Peyer's patch (tissue), 4 donors: Measurements from ENCODE around the gene TGFB1. TPM values are rescaled to one million over a fixed set of nuclear protein-coding genes. Genes with fewer than 3 reads are reported as not detected.

Experiments
- DNase-seq, 3 donors: peaks; one replicate each; pipeline ENCODE4 v3.0.0-alpha.2; 2017 to 2019
- H3K27ac ChIP-seq, 4 donors: fragments of 200-600 bp; sonication (generic); one replicate each; pipeline ENCODE4 v1.5.1; 2016 to 2019
- H3K27me3 ChIP-seq, 2 donors: fragments of 200-600 bp; sonication (generic); one replicate each; pipeline ENCODE4 v1.5.1; 2019
- H3K36me3 ChIP-seq, 3 donors: fragments of 200-600 bp; sonication (generic); one replicate each; pipeline ENCODE4 v1.5.1; 2016 to 2019
- H3K4me1 ChIP-seq, 4 donors: fragments of 200-600 bp; sonication (generic); one replicate each; pipeline ENCODE4 v1.5.1; 2016 to 2019
- H3K4me3 ChIP-seq, 4 donors: fragments of 200-600 bp; sonication (generic); 1 replicate in 3 of 4; 2 replicates in 1 of 4; pipeline ENCODE4 v1.5.1; 2016 to 2019; ENCODE audit warnings: mild to moderate bottlenecking in 1 of 4
- H3K9me3 ChIP-seq, 4 donors: fragments of 200-600 bp; sonication (generic); one replicate each; pipeline ENCODE4 v1.5.1; 2016 to 2019; ENCODE audit warnings: mild to moderate bottlenecking in 1 of 4
- CTCF ChIP-seq, 6 experiments: fragments of 450-650 bp in 4 of 6; fragments of 200-600 bp in 2 of 6; sonication (generic) in 1 of 6; IDR thresholded peaks; one replicate each; pipeline ENCODE4 v1.5.1; 2017 to 2019; ENCODE audit warnings: antibody characterized with exemption in 6 of 6, mild to moderate bottlenecking in 3 of 6, moderate library complexity in 1 of 6
- POLR2A ChIP-seq, 2 donors: fragments of 450-650 bp; IDR thresholded peaks; one replicate each; pipeline ENCODE4 v1.5.1; 2017; ENCODE audit warnings: antibody characterized with exemption in 2 of 2, mild to moderate bottlenecking in 2 of 2, moderate library complexity in 2 of 2
- total RNA-seq, 4 donors: library from RNA; depleted of rRNA; stranded (reverse); fragments of >200 nt; gene quantifications; one replicate each; pipeline ENCODE4 v1.1.0, GENCODE V29; 2016

TGFB1 gene
- total RNA-seq, 4 donors from 2014 or later: 6.8 to 80.9 (median 22.9) TPM

GRCh38 chr19:41367848-41368301, 14.2 kb upstream of the TGFB1 start:
- H3K4me3 ChIP-seq: no peak overlapping the region
- H3K4me1 ChIP-seq: peaks cover 0 to 26% (median 2%) of the 10 kb centered on the region in 4 donors
- DNase-seq: no peak
- H3K27me3 ChIP-seq: no peaks in the 10 kb centered on the region
- H3K36me3 ChIP-seq: no peaks in the 10 kb centered on the region
- H3K9me3 ChIP-seq: no peaks in the 10 kb centered on the region
- no peak for TF ChIP-seq POLR2A (IDR thresholded peaks at IDR 0.05)
- TF ChIP-seq CTCF (IDR thresholded peaks at IDR 0.05): no peak
- H3K27ac ChIP-seq: peak overlapping the region in 2 of 4 donors; percentile 43 to 57

GRCh38 chr19:41366089-41366488, 12.4 kb upstream of the TGFB1 start:
- DNase-seq: no peak
- TF ChIP-seq POLR2A (IDR thresholded peaks at IDR 0.05) (no peak), CTCF (IDR thresholded peaks at IDR 0.05) (no peak)
- H3K4me1 ChIP-seq: peaks cover 0 to 29% (median 2%) of the 10 kb centered on the region in 4 donors
- H3K27ac ChIP-seq: no peak overlapping the region
- H3K9me3 ChIP-seq: no peaks in the 10 kb centered on the region
- H3K36me3 ChIP-seq: no peaks in the 10 kb centered on the region
- H3K4me3 ChIP-seq: no peak overlapping the region
- H3K27me3 ChIP-seq: no peaks in the 10 kb centered on the region

DNA sequence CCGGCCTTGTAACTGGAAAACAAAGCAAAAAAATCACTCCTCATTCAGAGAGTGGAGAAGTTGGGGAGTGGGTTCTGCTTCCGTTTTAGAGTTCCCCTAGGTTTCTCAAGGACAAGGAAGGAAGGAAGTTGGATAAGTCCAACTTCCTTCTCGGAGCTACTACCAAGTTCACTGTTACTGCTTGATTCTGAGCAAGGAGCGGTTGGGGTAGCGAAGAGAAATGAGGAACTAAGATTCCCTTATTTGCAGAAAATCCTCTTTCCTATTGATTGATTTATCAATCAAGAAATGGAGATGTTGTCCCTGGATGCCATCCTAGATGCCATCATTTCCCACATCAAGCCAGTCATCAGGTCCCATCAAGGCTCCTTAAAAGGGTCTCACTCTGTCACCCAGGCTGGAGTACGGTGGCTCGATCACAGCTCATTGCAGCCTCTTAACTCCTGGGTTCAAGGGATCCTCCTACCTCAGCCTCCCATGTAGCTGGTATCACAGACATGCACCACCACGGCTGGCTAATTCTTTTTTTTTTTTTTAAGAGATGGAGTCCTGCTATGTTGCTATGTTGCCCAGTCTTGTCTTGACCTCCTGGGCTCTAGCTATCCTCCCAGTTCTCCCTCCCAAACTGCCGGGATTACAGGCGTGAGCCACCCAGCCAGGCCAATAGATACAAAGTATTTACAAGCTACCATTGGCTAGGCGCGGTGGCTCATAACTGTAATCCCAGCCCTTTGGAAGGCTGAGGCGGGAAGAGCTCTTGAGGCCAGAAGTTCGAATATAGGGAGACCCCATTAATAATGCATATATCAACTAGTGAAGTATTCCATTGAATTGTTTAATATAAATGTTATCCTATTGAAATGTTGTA, 11.0 kb upstream of the TGFB1 start:
- peaks cover 0 to 29% (median 2%) of the 10 kb centered on the region in 4 donors for H3K4me1 ChIP-seq
- no peaks in the 10 kb centered on the region for H3K27me3 ChIP-seq
- no peak for TF ChIP-seq POLR2A (IDR thresholded peaks at IDR 0.05)
- no peak for TF ChIP-seq CTCF (IDR thresholded peaks at IDR 0.05)
- H3K27ac ChIP-seq: peak overlapping the region; percentile 91 to 99 (median 94)
- no peaks in the 10 kb centered on the region for H3K36me3 ChIP-seq
- no peak for DNase-seq
- H3K9me3 ChIP-seq: no peaks in the 10 kb centered on the region
- H3K4me3 ChIP-seq: peak overlapping the region; percentile 54 to 82 (median 70)

DNA sequence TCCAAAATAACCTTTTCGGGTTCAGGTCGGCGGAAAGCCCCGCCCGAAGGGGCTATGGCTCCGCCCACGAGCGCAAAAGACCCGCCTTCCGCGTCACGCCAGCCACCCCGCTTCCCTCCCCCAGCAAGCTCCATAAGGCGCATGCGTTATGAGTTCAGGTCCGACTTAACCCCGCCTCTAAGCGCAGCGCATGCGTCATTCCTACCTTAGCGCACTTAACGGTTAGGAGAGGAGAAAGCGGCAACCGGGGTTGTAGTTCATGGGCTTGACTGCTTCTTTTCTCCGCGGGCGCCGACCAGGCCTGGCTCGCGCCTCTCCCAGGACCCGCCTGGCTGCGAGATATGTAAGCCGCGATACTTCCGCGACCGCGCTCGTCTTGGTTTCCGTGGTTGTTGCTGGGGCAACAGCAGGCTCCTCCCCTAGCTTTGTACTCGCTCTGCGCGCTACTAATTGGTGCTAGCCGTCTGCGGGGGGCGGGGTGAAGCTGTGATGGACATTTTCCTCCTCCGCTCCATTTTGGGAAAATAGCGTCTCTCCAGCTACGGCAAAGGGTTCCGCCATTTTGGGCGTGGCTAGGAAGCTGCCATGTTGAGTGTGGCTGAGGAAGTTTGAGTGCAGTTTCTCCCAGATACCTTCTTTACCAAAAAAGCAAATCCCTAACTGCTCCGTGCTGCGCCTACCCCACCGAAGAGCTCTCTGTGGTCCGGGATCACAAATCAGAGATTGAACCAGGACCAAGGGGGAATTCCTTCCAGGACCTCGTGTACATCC, 10.2 kb upstream of the TGFB1 start, which contains the start of gene B9D2:
TSS of gene B9D2 (minus strand) at position 397 of the 771 bp plus-strand sequence. CDS start 630 bp downstream, outside the sequence.
- Histone ChIP-seq H3K9me3 (no peaks in the 10 kb centered on the region), H3K36me3 (no peaks in the 10 kb centered on the region), H3K4me1 (peaks cover 0 to 29% (median 2%) of the 10 kb centered on the region in 4 donors), H3K4me3 (peak within 1 kb of the TSS; percentile 54 to 82 (median 70)), H3K27ac (peak within 1 kb of the TSS; percentile 91 to 99 (median 94)), H3K27me3 (no peaks in the 10 kb centered on the region)
- TF ChIP-seq POLR2A (IDR thresholded peaks at IDR 0.05) (peak; percentile 29 to 32), CTCF (IDR thresholded peaks at IDR 0.05) (no peak)
- DNase-seq: peak; percentile 98 to 99 (median 98)

- H3K4me3 ChIP-seq: peak overlapping the region; percentile 54 to 82 (median 70)
- no peaks in the 10 kb centered on the region for H3K27me3 ChIP-seq
- peak overlapping the region; percentile 91 to 99 (median 94) for H3K27ac ChIP-seq
- DNase-seq: no peak
- peaks cover 0 to 29% (median 2%) of the 10 kb centered on the region in 4 donors for H3K4me1 ChIP-seq
- TF ChIP-seq POLR2A (IDR thresholded peaks at IDR 0.05) (no peak), CTCF (IDR thresholded peaks at IDR 0.05) (no peak)
- no peaks in the 10 kb centered on the region for H3K36me3 ChIP-seq
- H3K9me3 ChIP-seq: no peaks in the 10 kb centered on the region
Observed at GRCh38 chr19:41363371-41363752, 9.6 kb upstream of the TGFB1 start.
